Sigmoid colon (tissue), 7 donors: ENCODE measurements around the gene RASSF8. TPM values are rescaled to one million over a fixed set of nuclear protein-coding genes. Genes with fewer than 3 reads are reported as not detected.
A peak's percentile ranks its signal among the peaks of the same experiment; 100 is the strongest.

Experiments used
- DNase-seq: peaks from one replicate; pipeline ENCODE4 v3.0.0-alpha.2; 2019
- H3K27ac ChIP-seq, 4 donors: fragments of 200-600 bp; sonication (generic); one replicate each; pipeline ENCODE4 v1.5.1; 2016 to 2019; ENCODE audit warnings: mild to moderate bottlenecking in 1 of 4
- H3K27me3 ChIP-seq, 3 donors: fragments of 200-600 bp; sonication (generic); one replicate each; pipeline ENCODE4 v1.5.1; 2019; ENCODE audit warnings: mild to moderate bottlenecking in 1 of 3
- H3K36me3 ChIP-seq, 4 donors: fragments of 200-600 bp; sonication (generic); one replicate each; pipeline ENCODE4 v1.5.1; 2016 to 2019
- H3K4me1 ChIP-seq, 4 donors: fragments of 200-600 bp; sonication (generic); one replicate each; pipeline ENCODE4 v1.5.1; 2017 to 2019
- H3K4me3 ChIP-seq, 4 donors: fragments of 200-600 bp; sonication (generic); one replicate each; pipeline ENCODE4 v1.5.1; 2017 to 2019; ENCODE audit warnings: mild to moderate bottlenecking in 2 of 4, moderate library complexity in 1 of 4
- H3K9me3 ChIP-seq, 4 donors: fragments of 200-600 bp in 3 of 4; sonication (generic) in 3 of 4; one replicate each; pipeline versions ENCODE4 v1.5.1 to v1.6.1; 2013 to 2019
- EP300 ChIP-seq, 4 donors: sonication (generic); formaldehyde crosslinking; IDR thresholded peaks; one replicate each; pipeline ENCODE4 v1.6.1; 2017; ENCODE audit warnings: antibody characterized with exemption in 4 of 4
- POLR2A ChIP-seq, 2 donors: fragments of 450-650 bp; IDR thresholded peaks; one replicate each; pipeline ENCODE4 v1.6.1; 2016; ENCODE audit warnings: antibody characterized with exemption in 2 of 2, mild to moderate bottlenecking in 2 of 2, moderate library complexity in 2 of 2
- POLR2AphosphoS5 ChIP-seq, 4 donors: sonication (generic); formaldehyde crosslinking; IDR thresholded peaks; one replicate each; pipeline ENCODE4 v1.6.1; 2017; ENCODE audit warnings: antibody characterized with exemption in 4 of 4
- WGBS, 2 donors: extraction: QIAGEN DNeasy Blood & Tissue Kit; methylation state at CpG; one replicate each; pipeline ENCODE4 v1.1.7; 2013; 5-methylcytosine and 5-hydroxymethylcytosine counted together
- intact Hi-C: fragments of 100-400 bp; cut with DNase I; formaldehyde crosslinking; loops from one replicate; pipeline ENCODE4 v1.15.1; 2023
- polyA plus RNA-seq, 3 donors: library from polyadenylated mRNA; stranded (reverse); fragments of 200-250 nt; gene quantifications; one replicate each; pipeline ENCODE4 v1.2.3, GENCODE V29; 2013
- total RNA-seq, 4 donors: library from RNA; depleted of rRNA; stranded (reverse); fragments of >200 nt; gene quantifications; one replicate each; pipeline ENCODE4 v1.1.0, GENCODE V29; 2016
- TF ChIP-seq, protein P1 (sequence below), 4 experiments: fragments of 450-650 bp in 3 of 4; fragments of 200-600 bp in 1 of 4; IDR thresholded peaks; one replicate each; pipeline ENCODE4 v1.5.1; 2016 to 2019; ENCODE audit warnings: antibody characterized with exemption in 4 of 4, mild to moderate bottlenecking in 3 of 4, moderate library complexity in 2 of 4
- donor health status: healthy with polysubstance abuse.
- donor health status: Bipolar disorder and iron deficiency.
- donor health status: healthy.

RASSF8 gene
- total and polyA plus RNA-seq, 7 donors: 0.92 to 109 (median 74.0) TPM

DNA sequence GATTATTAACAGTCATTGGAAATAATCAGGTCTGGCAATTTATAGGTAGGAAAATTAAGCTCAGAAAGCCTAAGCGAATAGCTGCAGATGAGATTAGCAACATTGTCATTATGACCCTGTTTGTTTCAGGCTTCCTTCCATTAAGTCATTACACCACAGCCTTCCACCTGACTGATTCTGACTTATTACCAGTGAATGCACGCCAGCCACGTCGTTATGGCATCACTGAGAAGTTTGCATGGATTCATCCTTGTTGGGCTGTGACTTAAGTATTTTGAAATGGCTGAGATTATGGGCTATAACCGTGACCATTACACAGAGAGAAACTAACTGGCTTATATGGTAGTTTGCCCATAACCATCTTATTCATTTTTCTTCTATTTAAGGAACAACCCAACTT lies 18.6 kb downstream of the RASSF8 start:
- Histone ChIP-seq H3K9me3 (no peaks in the 10 kb centered on the region), H3K4me3 (peak overlapping the region in 1 of 4 donors; percentile 20), H3K4me1 (peaks cover 0 to 94% (median 85%) of the 10 kb centered on the region in 4 donors), H3K27ac (peak overlapping the region in 3 of 4 donors; percentile 8 to 84 (median 53)), H3K36me3 (no peaks in the 10 kb centered on the region), H3K27me3 (no peaks in the 10 kb centered on the region)
- peak; percentile 81 for DNase-seq
- TF ChIP-seq, protein P1, sequence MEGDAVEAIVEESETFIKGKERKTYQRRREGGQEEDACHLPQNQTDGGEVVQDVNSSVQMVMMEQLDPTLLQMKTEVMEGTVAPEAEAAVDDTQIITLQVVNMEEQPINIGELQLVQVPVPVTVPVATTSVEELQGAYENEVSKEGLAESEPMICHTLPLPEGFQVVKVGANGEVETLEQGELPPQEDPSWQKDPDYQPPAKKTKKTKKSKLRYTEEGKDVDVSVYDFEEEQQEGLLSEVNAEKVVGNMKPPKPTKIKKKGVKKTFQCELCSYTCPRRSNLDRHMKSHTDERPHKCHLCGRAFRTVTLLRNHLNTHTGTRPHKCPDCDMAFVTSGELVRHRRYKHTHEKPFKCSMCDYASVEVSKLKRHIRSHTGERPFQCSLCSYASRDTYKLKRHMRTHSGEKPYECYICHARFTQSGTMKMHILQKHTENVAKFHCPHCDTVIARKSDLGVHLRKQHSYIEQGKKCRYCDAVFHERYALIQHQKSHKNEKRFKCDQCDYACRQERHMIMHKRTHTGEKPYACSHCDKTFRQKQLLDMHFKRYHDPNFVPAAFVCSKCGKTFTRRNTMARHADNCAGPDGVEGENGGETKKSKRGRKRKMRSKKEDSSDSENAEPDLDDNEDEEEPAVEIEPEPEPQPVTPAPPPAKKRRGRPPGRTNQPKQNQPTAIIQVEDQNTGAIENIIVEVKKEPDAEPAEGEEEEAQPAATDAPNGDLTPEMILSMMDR (IDR thresholded peaks at IDR 0.05): no peak
- TF ChIP-seq POLR2AphosphoS5 (IDR thresholded peaks at IDR 0.05): peak in 2 of 4 donors; percentile 20 to 25
- WGBS, 2 donors: 87 to 90% methylated on average over 5 of the region's 5 CpGs
- intact Hi-C loops: loop anchor here (10.0 kb wide), 1 partner anchor 218 kb away; the partner anchor contains the start of gene SSPN

DNA sequence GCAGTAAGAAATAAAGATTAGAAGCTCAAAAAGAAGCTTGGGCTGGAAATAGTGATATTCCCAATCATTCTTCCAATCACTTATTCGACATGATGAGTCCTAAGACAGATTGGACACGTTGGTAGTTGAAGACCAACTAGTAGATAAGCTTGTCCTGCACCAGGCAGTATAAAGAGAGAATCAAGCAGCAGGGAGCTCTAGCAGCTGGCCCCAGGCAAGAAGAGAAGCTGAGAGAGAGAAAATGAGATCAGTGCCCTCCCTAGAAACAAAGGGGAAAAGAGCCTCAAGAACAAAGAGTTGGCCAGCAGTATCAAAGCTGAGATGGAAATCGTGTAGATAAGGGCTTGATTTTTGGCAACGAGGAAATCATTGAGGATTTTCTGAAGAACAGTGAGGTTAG lies 20.6 kb downstream of the RASSF8 start:
- WGBS, 2 donors: 72 to 78% methylated on average over 4 of the region's 4 CpGs
- no peak for TF ChIP-seq POLR2AphosphoS5 (IDR thresholded peaks at IDR 0.05)
- TF ChIP-seq, protein P1 (IDR thresholded peaks at IDR 0.05): no peak
- no peaks in the 10 kb centered on the region for H3K36me3 ChIP-seq
- intact Hi-C loops: loop anchor here (10.0 kb wide), 1 partner anchor 216 kb away; the partner anchor contains the start of gene SSPN
- no peak overlapping the region for H3K4me3 ChIP-seq
- H3K27ac ChIP-seq: peak overlapping the region in 1 of 4 donors; percentile 84
- no peaks in the 10 kb centered on the region for H3K27me3 ChIP-seq
- peaks cover 0 to 89% (median 77%) of the 10 kb centered on the region in 4 donors for H3K4me1 ChIP-seq
- H3K9me3 ChIP-seq: no peaks in the 10 kb centered on the region
- no peak for DNase-seq

DNA sequence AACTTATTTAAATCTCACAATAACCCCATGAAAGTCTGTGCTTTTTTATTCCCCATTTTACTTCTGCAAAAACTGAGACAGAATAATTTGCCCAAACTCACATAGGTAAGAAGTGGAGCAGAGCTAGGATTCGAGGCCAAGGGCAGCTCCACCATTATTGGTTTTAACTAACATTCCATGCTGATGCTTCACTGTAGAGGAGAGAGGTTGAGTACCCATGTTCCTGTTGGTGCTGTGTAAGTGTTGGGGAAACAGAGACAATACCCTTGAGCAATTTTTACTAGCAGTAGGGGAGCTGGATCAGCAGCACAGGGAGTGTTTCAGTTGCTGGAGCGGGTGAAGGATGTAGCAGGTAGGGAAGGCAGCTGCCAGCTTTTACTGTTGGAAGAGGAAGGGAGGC lies 21.1 kb downstream of the RASSF8 start:
- H3K27ac ChIP-seq: peak overlapping the region in 1 of 4 donors; percentile 5
- intact Hi-C loops: loop anchor here (10.0 kb wide), 1 partner anchor 215 kb away; the partner anchor contains the start of gene SSPN
- TF ChIP-seq EP300 (IDR thresholded peaks at IDR 0.05) (no peak), POLR2A (IDR thresholded peaks at IDR 0.05) (no peak), POLR2AphosphoS5 (IDR thresholded peaks at IDR 0.05) (no peak)
- TF ChIP-seq, protein P1 (IDR thresholded peaks at IDR 0.05): no peak
- H3K9me3 ChIP-seq: no peaks in the 10 kb centered on the region
- H3K27me3 ChIP-seq: no peaks in the 10 kb centered on the region
- H3K36me3 ChIP-seq: no peaks in the 10 kb centered on the region
- no peak for DNase-seq
- 88 to 95% methylated on average over 2 of the region's 2 CpGs for WGBS, 2 donors
- H3K4me3 ChIP-seq: no peak overlapping the region
- H3K4me1 ChIP-seq: peaks cover 0 to 88% (median 77%) of the 10 kb centered on the region in 4 donors

DNA sequence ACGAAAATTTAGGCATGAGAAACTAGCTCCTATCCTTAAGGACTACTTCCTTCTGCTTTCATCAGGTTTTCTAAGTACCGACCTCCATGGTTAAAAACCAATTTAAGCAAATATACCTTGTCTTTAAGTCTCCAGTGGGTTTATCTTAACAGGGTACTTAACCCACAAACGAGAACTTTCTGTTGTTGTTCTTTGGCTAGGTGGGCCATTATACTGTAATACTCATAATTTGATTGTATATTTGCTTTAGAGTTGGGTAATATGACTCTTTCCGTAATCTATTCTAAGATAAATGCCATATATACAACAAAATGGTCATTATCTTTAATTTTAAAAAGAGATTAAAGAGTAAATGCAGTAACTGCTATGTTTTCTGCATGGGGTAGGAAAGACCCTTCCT lies 21.6 kb downstream of the RASSF8 start:
- no peaks in the 10 kb centered on the region for H3K9me3 ChIP-seq
- DNase-seq: no peak
- H3K27me3 ChIP-seq: no peaks in the 10 kb centered on the region
- H3K4me3 ChIP-seq: no peak overlapping the region
- intact Hi-C loops: no loop called here
- peak overlapping the region in 1 of 4 donors; percentile 5 for H3K27ac ChIP-seq
- no peak for TF ChIP-seq POLR2A (IDR thresholded peaks at IDR 0.05)
- TF ChIP-seq EP300 (IDR thresholded peaks at IDR 0.05): no peak
- TF ChIP-seq, protein P1 (IDR thresholded peaks at IDR 0.05): no peak
- no peak for TF ChIP-seq POLR2AphosphoS5 (IDR thresholded peaks at IDR 0.05)
- peaks cover 0 to 88% (median 78%) of the 10 kb centered on the region in 4 donors for H3K4me1 ChIP-seq
- H3K36me3 ChIP-seq: no peaks in the 10 kb centered on the region
- 75 to 89% methylated on average over 4 of the region's 4 CpGs for WGBS, 2 donors

DNA sequence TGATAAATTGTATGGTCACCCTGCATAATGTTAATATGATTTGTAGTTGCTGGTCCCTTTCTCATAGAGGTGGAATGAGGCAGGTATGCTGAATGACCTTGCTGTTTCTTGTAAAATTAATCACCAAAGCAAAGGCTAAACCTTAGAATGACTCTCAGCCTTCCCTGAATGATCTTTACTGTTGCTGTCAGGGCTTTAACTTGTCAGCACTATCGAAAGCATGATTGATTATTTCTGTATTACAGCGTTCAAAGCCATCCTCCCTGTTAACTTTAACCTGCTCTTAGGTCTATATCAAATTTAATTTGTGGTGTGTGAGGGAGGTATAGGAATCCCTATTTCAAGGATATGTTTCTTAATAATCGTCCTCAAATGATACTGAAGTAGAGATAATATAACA lies 23.1 kb downstream of the RASSF8 start:
- DNase-seq: no peak
- H3K27me3 ChIP-seq: no peaks in the 10 kb centered on the region
- TF ChIP-seq POLR2A (IDR thresholded peaks at IDR 0.05) (no peak), POLR2AphosphoS5 (IDR thresholded peaks at IDR 0.05) (no peak), EP300 (IDR thresholded peaks at IDR 0.05) (no peak)
- TF ChIP-seq, protein P1 (IDR thresholded peaks at IDR 0.05): no peak
- peak overlapping the region in 2 of 4 donors; percentile 18 to 81 for H3K27ac ChIP-seq
- H3K9me3 ChIP-seq: no peaks in the 10 kb centered on the region
- WGBS, 2 donors: 88 to 92% methylated on average over 3 of the region's 3 CpGs
- intact Hi-C loops: no loop called here
- H3K36me3 ChIP-seq: no peaks in the 10 kb centered on the region
- H3K4me3 ChIP-seq: no peak overlapping the region
- peaks cover 0 to 88% (median 79%) of the 10 kb centered on the region in 4 donors for H3K4me1 ChIP-seq
